OCI-LY7 (cell line): ENCODE measurements around the gene IFIT1.

ENCODE experiments used
- EZH2phosphoT487 ChIP-seq: fragments of 200-600 bp; sonication (generic); IDR thresholded peaks from 2 replicates; pipeline ENCODE4 v1.6.1; 2018; ENCODE audit warnings: low read depth, borderline replicate concordance, mild to moderate bottlenecking, mixed run types, antibody characterized with exemption, low read length, moderate library complexity, mixed read lengths
- TF ChIP-seq, protein P1 (sequence below): fragments of 200-600 bp; sonication (generic); conservative IDR thresholded peaks from 2 replicates; pipeline ENCODE4 v1.5.1; 2014; ENCODE audit warnings: mild to moderate bottlenecking, antibody characterized with exemption, low read length, moderate library complexity, mixed read lengths

DNA sequence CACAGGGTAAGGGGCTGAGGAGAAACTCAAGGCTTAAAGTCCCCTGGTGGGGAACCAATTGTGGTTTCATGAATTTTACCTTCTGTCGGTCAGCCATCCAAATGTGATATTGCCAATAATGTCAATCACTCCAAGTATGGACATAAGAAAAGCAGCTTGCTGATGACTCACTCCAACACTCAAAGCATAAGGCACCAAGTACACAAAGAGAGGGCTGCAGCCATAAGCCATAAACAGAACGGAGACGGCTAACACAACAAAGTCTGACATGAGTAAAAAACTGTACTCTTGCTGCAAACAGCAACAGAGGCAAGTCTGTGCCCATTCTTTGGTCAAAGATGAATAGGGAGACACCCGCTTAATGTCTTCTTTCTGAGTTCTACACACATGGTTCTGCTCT is 46.1 kb downstream of the IFIT1 start:
- TF ChIP-seq, protein P1, sequence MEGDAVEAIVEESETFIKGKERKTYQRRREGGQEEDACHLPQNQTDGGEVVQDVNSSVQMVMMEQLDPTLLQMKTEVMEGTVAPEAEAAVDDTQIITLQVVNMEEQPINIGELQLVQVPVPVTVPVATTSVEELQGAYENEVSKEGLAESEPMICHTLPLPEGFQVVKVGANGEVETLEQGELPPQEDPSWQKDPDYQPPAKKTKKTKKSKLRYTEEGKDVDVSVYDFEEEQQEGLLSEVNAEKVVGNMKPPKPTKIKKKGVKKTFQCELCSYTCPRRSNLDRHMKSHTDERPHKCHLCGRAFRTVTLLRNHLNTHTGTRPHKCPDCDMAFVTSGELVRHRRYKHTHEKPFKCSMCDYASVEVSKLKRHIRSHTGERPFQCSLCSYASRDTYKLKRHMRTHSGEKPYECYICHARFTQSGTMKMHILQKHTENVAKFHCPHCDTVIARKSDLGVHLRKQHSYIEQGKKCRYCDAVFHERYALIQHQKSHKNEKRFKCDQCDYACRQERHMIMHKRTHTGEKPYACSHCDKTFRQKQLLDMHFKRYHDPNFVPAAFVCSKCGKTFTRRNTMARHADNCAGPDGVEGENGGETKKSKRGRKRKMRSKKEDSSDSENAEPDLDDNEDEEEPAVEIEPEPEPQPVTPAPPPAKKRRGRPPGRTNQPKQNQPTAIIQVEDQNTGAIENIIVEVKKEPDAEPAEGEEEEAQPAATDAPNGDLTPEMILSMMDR, result no peak
- TF ChIP-seq EZH2phosphoT487, result no peak
